PC-3 (cell line): ENCODE results near the gene KRT2. TPM values are rescaled to one million over a fixed set of nuclear protein-coding genes. Genes with fewer than 3 reads are reported as not detected.

Experiments used
- ATAC-seq: fragments of 200-7000 bp; cut with Tn5 transposase; 2 replicates; pipeline ENCODE4 v1.9.1; 2020; ENCODE audit warnings: mild to moderate bottlenecking, moderate library complexity
- BruUV-seq: library from RNA; stranded (reverse); fragments of 400-500 nt; replicated peaks from 2 replicates; lab custom pipeline; 2021; lab: Mats Ljungman, UMichigan
- CTCF ChIA-PET: fragments of 300-600 bp; sonication (Branson Sonifier 250); formaldehyde crosslinking; loops from one replicate; lab custom pipeline; 2022; ENCODE audit warnings: antibody characterized with exemption; lab: Charles Lee
- POLR2A ChIA-PET: fragments of 300-600 bp; sonication (Branson Sonifier 250); formaldehyde crosslinking; loops from one replicate; lab custom pipeline; 2022; ENCODE audit warnings: antibody characterized with exemption; ENCODE audit not compliant: unreplicated experiment; lab: Charles Lee
- DNase-seq: peaks from one replicate; pipeline ENCODE4 v3.0.0-alpha.2; 2015
- H2AFZ ChIP-seq: fragments of 300-600 bp; sonication (generic); 2 replicates; pipeline ENCODE4 v1.6.0; 2016; ENCODE audit warnings: antibody characterized with exemption, low read length
- H3F3A ChIP-seq: fragments of 300-600 bp; sonication (generic); one replicate; pipeline ENCODE4 v1.6.0; 2017; ENCODE audit warnings: antibody characterized with exemption, low read length, control low read depth, mild to moderate bottlenecking; ENCODE audit not compliant: unreplicated experiment
- H3K27ac ChIP-seq: fragments of 300-600 bp; sonication (generic); 2 replicates; pipeline ENCODE4 v1.5.1; 2016; ENCODE audit warnings: mild to moderate bottlenecking, low read length
- H3K27me3 ChIP-seq: fragments of 300-600 bp; sonication (generic); 2 replicates; pipeline ENCODE4 v1.6.1; 2016; ENCODE audit warnings: low read length, mixed read lengths
- H3K36me3 ChIP-seq: fragments of 300-600 bp; sonication (generic); 2 replicates; pipeline ENCODE4 v1.6.1; 2016; ENCODE audit warnings: low read depth, mixed run types, low read length, mixed read lengths
- H3K4me1 ChIP-seq: fragments of 300-600 bp; sonication (generic); 2 replicates; pipeline ENCODE4 v1.5.1; 2016; ENCODE audit warnings: low read length; ENCODE audit not compliant: insufficient read depth
- H3K4me2 ChIP-seq: fragments of 300-600 bp; sonication (generic); 2 replicates; pipeline ENCODE4 v1.6.0; 2016; ENCODE audit warnings: low read length
- H3K4me3 ChIP-seq: fragments of 300-600 bp; sonication (generic); 2 replicates; pipeline ENCODE4 v1.5.1; 2016; ENCODE audit warnings: mild to moderate bottlenecking, low read length, mixed read lengths
- H3K79me2 ChIP-seq: fragments of 300-600 bp; sonication (generic); 2 replicates; pipeline ENCODE4 v1.6.1; 2017; ENCODE audit warnings: low read length, mixed read lengths
- H3K9ac ChIP-seq: fragments of 300-600 bp; sonication (generic); 2 replicates; pipeline ENCODE4 v1.6.0; 2016; ENCODE audit warnings: mild to moderate bottlenecking, low read length
- H3K9me2 ChIP-seq: fragments of 300-600 bp; sonication (generic); replicated peaks from 2 replicates; pipeline ENCODE4 v1.6.1; 2016; ENCODE audit warnings: mixed run types, low read length, mixed read lengths
- H3K9me3 ChIP-seq: fragments of 300-600 bp; sonication (generic); 2 replicates; pipeline ENCODE4 v1.6.1; 2016; ENCODE audit warnings: low read length, mixed read lengths
- H4K20me1 ChIP-seq: fragments of 300-600 bp; sonication (generic); 2 replicates; pipeline ENCODE4 v1.6.1; 2016; ENCODE audit warnings: low read length, mixed read lengths
- EZH2 ChIP-seq: fragments of 300-600 bp; sonication (generic); IDR thresholded peaks from one replicate; pipeline ENCODE4 v1.6.1; 2017; ENCODE audit warnings: antibody characterized with exemption, mild to moderate bottlenecking, low read length; ENCODE audit not compliant: unreplicated experiment
- EZH2phosphoT487 ChIP-seq: fragments of 300-600 bp; sonication (generic); IDR thresholded peaks from 2 replicates; pipeline ENCODE4 v1.6.1; 2018; ENCODE audit warnings: mild to moderate bottlenecking, antibody characterized with exemption, low read length, borderline replicate concordance
- intact Hi-C: fragments of 100-400 bp; cut with micrococcal nuclease; formaldehyde crosslinking; loops from 2 replicates; pipeline ENCODE4 v1.9.0; 2023
- total RNA-seq: library from RNA; depleted of rRNA; stranded (reverse); fragments of >200 nt; gene quantifications from 2 replicates; pipeline ENCODE4 v1.2.3, GENCODE V29; 2014
- TF ChIP-seq, protein P1 (sequence below): fragments of 300-600 bp; sonication (generic); conservative IDR thresholded peaks from 2 replicates; pipeline ENCODE4 v1.5.1; 2017; ENCODE audit warnings: antibody characterized with exemption, low read depth, mild to moderate bottlenecking, low read length

The KRT2 gene
- total RNA-seq, 1 experiment from 2014 or later, result not detected

DNA sequence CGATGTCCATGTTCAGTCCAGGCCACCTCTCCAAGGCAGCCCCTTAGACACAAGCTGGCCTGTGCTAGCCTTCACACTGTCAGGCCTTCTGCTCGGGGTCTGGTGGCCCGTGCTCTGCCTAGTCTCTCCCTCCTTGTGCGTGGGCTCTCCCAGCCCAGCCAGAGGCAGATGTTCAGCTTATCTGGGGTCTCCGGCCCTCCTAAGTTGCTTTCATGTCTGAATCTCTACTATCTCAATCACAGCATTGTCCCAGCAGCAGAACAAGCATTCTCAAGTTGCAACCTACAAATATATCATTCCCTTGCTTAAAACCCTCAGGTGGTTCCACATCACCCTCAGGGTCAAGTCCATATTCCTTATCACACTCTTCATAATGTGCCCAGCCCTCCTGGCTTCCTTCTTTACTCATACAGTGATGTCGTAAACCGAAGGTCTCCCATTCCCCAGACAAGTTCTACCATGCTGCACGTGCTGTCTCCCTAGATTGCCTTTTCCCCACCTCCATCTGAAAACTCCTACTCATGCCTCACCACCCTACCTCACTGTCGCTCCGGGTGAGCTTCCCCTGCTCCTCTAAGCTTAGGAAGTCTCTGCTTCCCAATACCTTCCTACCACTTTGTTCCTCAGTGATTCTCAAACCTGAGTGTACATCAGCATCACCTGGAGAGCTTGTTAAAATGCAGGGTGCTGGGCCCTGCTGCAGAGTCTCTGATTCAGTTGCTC, 35.2 kb downstream of the KRT2 start:
- H3K9me2 ChIP-seq, result no peaks in the 10 kb centered on the region
- no peaks in the 10 kb centered on the region for H3K79me2 ChIP-seq
- ChIA-PET POLR2A (no interaction called here), CTCF (no interaction called here)
- H3K36me3 ChIP-seq, result no peaks in the 10 kb centered on the region
- H3K9me3 ChIP-seq, result no peaks in the 10 kb centered on the region
- ATAC-seq (no peak), DNase-seq (no peak)
- no peak overlapping the region for H3K27ac ChIP-seq
- H3K4me3 ChIP-seq, result no peak overlapping the region
- TF ChIP-seq, protein P1, sequence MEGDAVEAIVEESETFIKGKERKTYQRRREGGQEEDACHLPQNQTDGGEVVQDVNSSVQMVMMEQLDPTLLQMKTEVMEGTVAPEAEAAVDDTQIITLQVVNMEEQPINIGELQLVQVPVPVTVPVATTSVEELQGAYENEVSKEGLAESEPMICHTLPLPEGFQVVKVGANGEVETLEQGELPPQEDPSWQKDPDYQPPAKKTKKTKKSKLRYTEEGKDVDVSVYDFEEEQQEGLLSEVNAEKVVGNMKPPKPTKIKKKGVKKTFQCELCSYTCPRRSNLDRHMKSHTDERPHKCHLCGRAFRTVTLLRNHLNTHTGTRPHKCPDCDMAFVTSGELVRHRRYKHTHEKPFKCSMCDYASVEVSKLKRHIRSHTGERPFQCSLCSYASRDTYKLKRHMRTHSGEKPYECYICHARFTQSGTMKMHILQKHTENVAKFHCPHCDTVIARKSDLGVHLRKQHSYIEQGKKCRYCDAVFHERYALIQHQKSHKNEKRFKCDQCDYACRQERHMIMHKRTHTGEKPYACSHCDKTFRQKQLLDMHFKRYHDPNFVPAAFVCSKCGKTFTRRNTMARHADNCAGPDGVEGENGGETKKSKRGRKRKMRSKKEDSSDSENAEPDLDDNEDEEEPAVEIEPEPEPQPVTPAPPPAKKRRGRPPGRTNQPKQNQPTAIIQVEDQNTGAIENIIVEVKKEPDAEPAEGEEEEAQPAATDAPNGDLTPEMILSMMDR, result no peak
- TF ChIP-seq EZH2, result no peak
- TF ChIP-seq EZH2phosphoT487, result no peak
- H3F3A ChIP-seq, result no peaks in the 10 kb centered on the region
- H3K4me1 ChIP-seq, result no peaks in the 10 kb centered on the region
- BruUV-seq, result no TSS peak
- no peak overlapping the region for H2AFZ ChIP-seq
- peaks cover 47% of the 10 kb centered on the region for H3K27me3 ChIP-seq
- H4K20me1 ChIP-seq, result no peaks in the 10 kb centered on the region
- intact Hi-C loops, result no loop called here
- H3K9ac ChIP-seq, result no peak overlapping the region
- no peak overlapping the region for H3K4me2 ChIP-seq

DNA sequence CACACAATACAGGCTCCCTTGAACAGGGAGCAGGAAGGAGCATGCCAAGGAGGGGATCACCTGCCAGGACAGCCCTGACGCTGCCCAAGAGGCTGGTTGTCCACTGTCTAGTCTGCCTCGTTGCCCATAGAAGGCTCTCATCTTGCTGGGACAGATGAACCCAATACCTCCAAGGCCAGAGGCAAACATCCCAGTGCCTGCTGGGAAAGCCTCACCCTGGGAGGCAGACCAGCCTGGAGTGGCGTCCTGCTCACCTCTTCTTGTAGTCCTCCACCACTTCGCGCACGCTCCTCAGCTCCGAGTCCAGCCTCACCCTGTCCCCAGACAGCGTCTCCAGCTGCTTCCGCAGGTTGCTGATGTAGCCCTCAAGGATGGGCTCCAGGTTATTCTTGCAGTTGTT, 36.1 kb downstream of the KRT2 start:
- no peak for TF ChIP-seq EZH2phosphoT487
- TF ChIP-seq, protein P1, result no peak
- no peak for TF ChIP-seq EZH2
- Histone ChIP-seq H3K36me3 (no peaks in the 10 kb centered on the region), H3K4me3 (no peak overlapping the region), H3K27ac (no peak overlapping the region), H3K4me2 (no peak overlapping the region), H3K9ac (no peak overlapping the region), H3K9me2 (no peaks in the 10 kb centered on the region), H3K4me1 (no peaks in the 10 kb centered on the region), H3K9me3 (no peaks in the 10 kb centered on the region), H3K27me3 (peaks cover 55% of the 10 kb centered on the region), H2AFZ (no peak overlapping the region), H3K79me2 (no peaks in the 10 kb centered on the region), H3F3A (no peaks in the 10 kb centered on the region), H4K20me1 (no peaks in the 10 kb centered on the region)
- intact Hi-C loops, result no loop called here
- ATAC-seq (no peak), DNase-seq (no peak)
- CTCF ChIA-PET, result no interaction called here
- POLR2A ChIA-PET, result no interaction called here
- no TSS peak for BruUV-seq

DNA sequence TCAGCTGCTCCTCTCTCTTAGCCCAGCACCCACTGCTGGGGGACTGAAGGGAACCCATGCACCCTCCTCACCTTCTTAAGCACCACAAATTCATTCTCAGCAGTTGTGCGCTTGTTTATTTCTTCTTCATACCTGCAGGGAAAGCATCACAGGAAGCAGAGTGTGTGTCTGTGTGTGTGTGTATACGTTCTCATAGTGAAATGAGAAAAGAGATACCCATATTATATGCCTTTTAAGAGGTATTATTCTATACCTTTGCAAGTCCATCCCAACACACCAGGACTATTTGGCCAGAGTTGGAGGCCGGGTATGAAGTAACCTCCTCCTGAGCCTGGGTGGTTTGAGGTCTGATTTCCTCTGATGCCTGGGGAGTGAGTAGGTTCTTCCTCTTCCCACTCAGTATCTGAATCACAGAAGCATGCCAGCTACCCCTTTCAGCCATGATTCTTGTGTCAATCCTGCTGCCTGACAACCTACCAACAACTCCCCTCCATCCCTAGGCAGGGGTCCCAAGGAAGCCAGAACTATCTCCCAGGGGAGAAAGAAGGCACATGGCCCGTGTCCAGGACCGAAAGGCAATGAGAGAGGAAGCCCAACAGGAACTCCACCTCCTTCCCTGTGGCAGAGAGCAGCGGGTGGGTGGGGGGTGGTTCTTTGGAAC, 36.7 kb downstream of the KRT2 start:
- no peaks in the 10 kb centered on the region for H3K79me2 ChIP-seq
- H3K9ac ChIP-seq, result no peak overlapping the region
- ATAC-seq (no peak), DNase-seq (no peak)
- no peak overlapping the region for H3K4me2 ChIP-seq
- POLR2A ChIA-PET, result no interaction called here
- peaks cover 58% of the 10 kb centered on the region for H3K27me3 ChIP-seq
- BruUV-seq, result no TSS peak
- no peak overlapping the region for H3K27ac ChIP-seq
- H4K20me1 ChIP-seq, result no peaks in the 10 kb centered on the region
- intact Hi-C loops, result no loop called here
- no peaks in the 10 kb centered on the region for H3K4me1 ChIP-seq
- no peak overlapping the region for H3K4me3 ChIP-seq
- no peaks in the 10 kb centered on the region for H3K9me2 ChIP-seq
- no peaks in the 10 kb centered on the region for H3K36me3 ChIP-seq
- no peak overlapping the region for H2AFZ ChIP-seq
- H3F3A ChIP-seq, result no peaks in the 10 kb centered on the region
- no peaks in the 10 kb centered on the region for H3K9me3 ChIP-seq
- CTCF ChIA-PET, result no interaction called here
- TF ChIP-seq EZH2 (no peak), EZH2phosphoT487 (no peak)
